Activated CD4-positive, alpha-beta memory T cell treated with anti-CD3 and anti-CD28 coated beads for 36 hours (primary cell): ENCODE measurements around the gene SPATA31C2. TPM values are rescaled to one million over a fixed set of nuclear protein-coding genes. Genes with fewer than 3 reads are reported as not detected.
"Not testable (repeated sequence)": the region's sequence is repeated elsewhere in the genome, so short reads cannot be mapped to it uniquely, and the experiment has no call there.

Experiments used
- CTCF ChIA-PET: fragments of 350-600 bp; sonication (Branson Sonifier 250); formaldehyde crosslinking; loops from one replicate; lab custom pipeline; 2021; ENCODE audit warnings: antibody characterized with exemption, inconsistent platforms; lab: Charles Lee
- POLR2A ChIA-PET: fragments of 350-600 bp; sonication (Branson Sonifier 250); formaldehyde crosslinking; loops from one replicate; lab custom pipeline; 2021; ENCODE audit warnings: antibody characterized with exemption; lab: Charles Lee
- DNase-seq: peaks from one replicate; pipeline ENCODE4 v3.0.0-alpha.2; 2020
- H3K27ac Mint-ChIP-seq: one replicate; pipeline ENCODE4 v1.8.0; 2021; ENCODE audit warnings: mixed read lengths
- H3K27me3 Mint-ChIP-seq: one replicate; pipeline ENCODE4 v1.8.0; 2021; ENCODE audit warnings: mixed read lengths
- H3K36me3 Mint-ChIP-seq: one replicate; pipeline ENCODE4 v1.8.0; 2021; ENCODE audit warnings: mixed read lengths
- H3K4me1 Mint-ChIP-seq: one replicate; pipeline ENCODE4 v1.8.0; 2021; ENCODE audit warnings: low read depth, mixed read lengths
- H3K4me3 Mint-ChIP-seq: one replicate; pipeline ENCODE4 v1.8.0; 2021; ENCODE audit warnings: mild to moderate bottlenecking, mixed read lengths
- H3K9me3 Mint-ChIP-seq: one replicate; pipeline ENCODE4 v1.8.0; 2021; ENCODE audit warnings: mixed read lengths
- intact Hi-C: fragments of 100-400 bp; cut with micrococcal nuclease; formaldehyde crosslinking; loops from one replicate; pipeline ENCODE4 v1.15.1; 2023
- total RNA-seq, 2 experiments: library from RNA; stranded (reverse); gene quantifications; one replicate each; pipeline ENCODE4 v1.2.3, GENCODE V29; 2021

The SPATA31C2 gene
- total RNA-seq, 2 experiments from 2014 or later: not detected

GRCh38 chr9:88169700-88170099, 31.4 kb upstream of the SPATA31C2 start:
- DNase-seq: no peak
- Mint-ChIP-seq H3K4me1 (no peaks in the 10 kb centered on the region), H3K4me3 (no peak overlapping the region), H3K9me3 (peaks cover 6% of the 10 kb centered on the region), H3K27ac (no peak overlapping the region), H3K27me3 (peaks cover 15% of the 10 kb centered on the region), H3K36me3 (no peaks in the 10 kb centered on the region)
- ChIA-PET POLR2A (no interaction called here), CTCF (interaction anchor here (0.5 kb wide), 1 partner anchor 21 kb away, joined by 3 read pairs; no protein-coding TSS in a partner anchor)
- intact Hi-C loops: no loop called here

GRCh38 chr9:88168564-88168963, 30.3 kb upstream of the SPATA31C2 start:
- intact Hi-C loops: no loop called here
- Mint-ChIP-seq H3K27me3 (peaks cover 14% of the 10 kb centered on the region), H3K9me3 (peaks cover 6% of the 10 kb centered on the region), H3K4me3 (no peak overlapping the region), H3K36me3 (no peaks in the 10 kb centered on the region), H3K27ac (no peak overlapping the region), H3K4me1 (no peaks in the 10 kb centered on the region)
- ChIA-PET POLR2A (no interaction called here), CTCF (no interaction called here)
- DNase-seq: no peak

- peaks cover 9% of the 10 kb centered on the region for H3K9me3 Mint-ChIP-seq
- no peak for DNase-seq
- ChIA-PET POLR2A (no interaction called here), CTCF (no interaction called here)
- peaks cover 15% of the 10 kb centered on the region for H3K27me3 Mint-ChIP-seq
- intact Hi-C loops: no loop called here
- no peaks in the 10 kb centered on the region for H3K36me3 Mint-ChIP-seq
- H3K27ac Mint-ChIP-seq: no peak overlapping the region
- H3K4me1 Mint-ChIP-seq: no peaks in the 10 kb centered on the region
- no peak overlapping the region for H3K4me3 Mint-ChIP-seq
Measured at GRCh38 chr9:88166660-88167059, 28.4 kb upstream of the SPATA31C2 start.

- POLR2A ChIA-PET: no interaction called here
- Mint-ChIP-seq H3K4me1 (no peaks in the 10 kb centered on the region), H3K4me3 (no peak overlapping the region), H3K36me3 (no peaks in the 10 kb centered on the region), H3K27ac (no peak overlapping the region), H3K27me3 (peaks cover 23% of the 10 kb centered on the region), H3K9me3 (peaks cover 9% of the 10 kb centered on the region)
- DNase-seq: no peak
- CTCF ChIA-PET: interaction anchor here (0.6 kb wide), 1 partner anchor 1114 kb away, joined by 3 read pairs; no protein-coding TSS in a partner anchor
- intact Hi-C loops: no loop called here
Measured at GRCh38 chr9:88164850-88165249, 26.6 kb upstream of the SPATA31C2 start.

- Mint-ChIP-seq H3K4me1 (no peaks in the 10 kb centered on the region), H3K27me3 (peaks cover 26% of the 10 kb centered on the region), H3K27ac (no peak overlapping the region), H3K9me3 (peaks cover 4% of the 10 kb centered on the region), H3K4me3 (no peak overlapping the region), H3K36me3 (no peaks in the 10 kb centered on the region)
- CTCF ChIA-PET: no interaction called here
- intact Hi-C loops: no loop called here
- no peak for DNase-seq
- POLR2A ChIA-PET: no interaction called here
Measured at GRCh38 chr9:88161144-88161543, 22.9 kb upstream of the SPATA31C2 start.

- intact Hi-C loops: no loop called here
- DNase-seq: no peak
- H3K9me3 Mint-ChIP-seq: no peaks in the 10 kb centered on the region
- no peaks in the 10 kb centered on the region for H3K36me3 Mint-ChIP-seq
- POLR2A ChIA-PET: no interaction called here
- no peak overlapping the region for H3K4me3 Mint-ChIP-seq
- H3K27ac Mint-ChIP-seq: no peak overlapping the region
- H3K27me3 Mint-ChIP-seq: peaks cover 34% of the 10 kb centered on the region
- H3K4me1 Mint-ChIP-seq: peaks cover 2% of the 10 kb centered on the region
- CTCF ChIA-PET: no interaction called here
Measured at GRCh38 chr9:88143957-88144625, 5.8 kb upstream of the SPATA31C2 start.

- H3K9me3 Mint-ChIP-seq: no peaks in the 10 kb centered on the region
- H3K4me3 Mint-ChIP-seq: no peak overlapping the region
- H3K36me3 Mint-ChIP-seq: no peaks in the 10 kb centered on the region
- ChIA-PET CTCF (no interaction called here), POLR2A (no interaction called here)
- peaks cover 2% of the 10 kb centered on the region for H3K4me1 Mint-ChIP-seq
- no peak overlapping the region for H3K27ac Mint-ChIP-seq
- intact Hi-C loops: no loop called here
- DNase-seq: no peak
- H3K27me3 Mint-ChIP-seq: peaks cover 30% of the 10 kb centered on the region
Measured at GRCh38 chr9:88143179-88143578, 4.9 kb upstream of the SPATA31C2 start.

- H3K27ac Mint-ChIP-seq, intact Hi-C loops, POLR2A ChIA-PET, H3K36me3 Mint-ChIP-seq, H3K4me1 Mint-ChIP-seq, CTCF ChIA-PET, H3K27me3 Mint-ChIP-seq, H3K9me3 Mint-ChIP-seq, H3K4me3 Mint-ChIP-seq, DNase-seq: not testable (repeated sequence)
Measured at GRCh38 chr9:88133552-88133951, 4.7 kb downstream of the SPATA31C2 start.

- H3K4me3 Mint-ChIP-seq, intact Hi-C loops, H3K36me3 Mint-ChIP-seq, H3K27me3 Mint-ChIP-seq, CTCF ChIA-PET, H3K27ac Mint-ChIP-seq, POLR2A ChIA-PET, H3K9me3 Mint-ChIP-seq, H3K4me1 Mint-ChIP-seq: not testable (repeated sequence)
- peak; percentile 54 for DNase-seq
Measured at GRCh38 chr9:88129556-88129955, 8.7 kb downstream of the SPATA31C2 start.

- CTCF ChIA-PET, H3K27ac Mint-ChIP-seq, POLR2A ChIA-PET, intact Hi-C loops, H3K36me3 Mint-ChIP-seq, H3K4me1 Mint-ChIP-seq, H3K4me3 Mint-ChIP-seq, H3K9me3 Mint-ChIP-seq, H3K27me3 Mint-ChIP-seq, DNase-seq: not testable (repeated sequence)
Measured at GRCh38 chr9:88127700-88128300, 10.5 kb downstream of the SPATA31C2 start.

GRCh38 chr9:88123413-88123812, 14.9 kb downstream of the SPATA31C2 start:
- intact Hi-C loops, H3K4me3 Mint-ChIP-seq, POLR2A ChIA-PET, H3K36me3 Mint-ChIP-seq, CTCF ChIA-PET, H3K9me3 Mint-ChIP-seq, H3K4me1 Mint-ChIP-seq, H3K27ac Mint-ChIP-seq, H3K27me3 Mint-ChIP-seq, DNase-seq: not testable (repeated sequence)

- POLR2A ChIA-PET, H3K4me1 Mint-ChIP-seq, H3K9me3 Mint-ChIP-seq, H3K27ac Mint-ChIP-seq, H3K27me3 Mint-ChIP-seq, DNase-seq, H3K4me3 Mint-ChIP-seq, H3K36me3 Mint-ChIP-seq, CTCF ChIA-PET: not testable (repeated sequence)
- intact Hi-C loops: loop anchor here (10.0 kb wide), 1 partner anchor 173 kb away; no protein-coding TSS in a partner anchor
Measured at GRCh38 chr9:88118121-88118520, 20.2 kb downstream of the SPATA31C2 start.
